Measurements from ENCODE around the gene C21orf91.

C21orf91 gene

GRCh38 chr21:17742940-17743592, 76.1 kb downstream of the C21orf91 start:
- TF ChIP-seq, protein P1, sequence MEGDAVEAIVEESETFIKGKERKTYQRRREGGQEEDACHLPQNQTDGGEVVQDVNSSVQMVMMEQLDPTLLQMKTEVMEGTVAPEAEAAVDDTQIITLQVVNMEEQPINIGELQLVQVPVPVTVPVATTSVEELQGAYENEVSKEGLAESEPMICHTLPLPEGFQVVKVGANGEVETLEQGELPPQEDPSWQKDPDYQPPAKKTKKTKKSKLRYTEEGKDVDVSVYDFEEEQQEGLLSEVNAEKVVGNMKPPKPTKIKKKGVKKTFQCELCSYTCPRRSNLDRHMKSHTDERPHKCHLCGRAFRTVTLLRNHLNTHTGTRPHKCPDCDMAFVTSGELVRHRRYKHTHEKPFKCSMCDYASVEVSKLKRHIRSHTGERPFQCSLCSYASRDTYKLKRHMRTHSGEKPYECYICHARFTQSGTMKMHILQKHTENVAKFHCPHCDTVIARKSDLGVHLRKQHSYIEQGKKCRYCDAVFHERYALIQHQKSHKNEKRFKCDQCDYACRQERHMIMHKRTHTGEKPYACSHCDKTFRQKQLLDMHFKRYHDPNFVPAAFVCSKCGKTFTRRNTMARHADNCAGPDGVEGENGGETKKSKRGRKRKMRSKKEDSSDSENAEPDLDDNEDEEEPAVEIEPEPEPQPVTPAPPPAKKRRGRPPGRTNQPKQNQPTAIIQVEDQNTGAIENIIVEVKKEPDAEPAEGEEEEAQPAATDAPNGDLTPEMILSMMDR (IDR thresholded peaks at IDR 0.05; ENCODE audit: low read depth, low read length) = no peak
- DNase-seq (ENCODE audit: extremely low read depth, low read depth) = no peak

GRCh38 chr21:17742181-17742580, 77.0 kb downstream of the C21orf91 start:
- DNase-seq (ENCODE audit: extremely low read depth, low read depth) = no peak
- TF ChIP-seq, protein P1 (IDR thresholded peaks at IDR 0.05; ENCODE audit: low read depth, low read length) = no peak

Measured in AG09319 (cell line).